ENCODE measurements around the gene SLC9C2.
"Not testable (repeated sequence)": the region's sequence is repeated elsewhere in the genome, so short reads cannot be mapped to it uniquely, and the experiment has no call there.

The SLC9C2 gene

GRCh38 chr1:173581383-173582079 is 21.3 kb downstream of the SLC9C2 start:
- no peak for DNase-seq

GRCh38 chr1:173580658-173581057 is 22.2 kb downstream of the SLC9C2 start:
- no peak for DNase-seq

GRCh38 chr1:173580071-173580470 is 22.8 kb downstream of the SLC9C2 start:
- DNase-seq: no peak

GRCh38 chr1:173573596-173573995 is 29.3 kb downstream of the SLC9C2 start:
- no peak for DNase-seq

- DNase-seq: no peak
Observed at GRCh38 chr1:173572201-173572873, 30.5 kb downstream of the SLC9C2 start.

GRCh38 chr1:173570370-173571007 is 32.4 kb downstream of the SLC9C2 start:
- DNase-seq: no peak

GRCh38 chr1:173568483-173568882 is 34.4 kb downstream of the SLC9C2 start:
- no peak for DNase-seq

GRCh38 chr1:173563846-173564245 is 39.0 kb downstream of the SLC9C2 start:
- DNase-seq: not testable (repeated sequence)

GRCh38 chr1:173562813-173563212 is 40.1 kb downstream of the SLC9C2 start:
- DNase-seq: no peak

GRCh38 chr1:173561263-173561662 is 41.6 kb downstream of the SLC9C2 start:
- no peak for DNase-seq

GRCh38 chr1:173560285-173560880 is 42.5 kb downstream of the SLC9C2 start:
- no peak for DNase-seq

GRCh38 chr1:173555651-173556305 is 47.1 kb downstream of the SLC9C2 start:
- no peak for DNase-seq

GRCh38 chr1:173554541-173555250 is 48.2 kb downstream of the SLC9C2 start:
- DNase-seq: peak; percentile 4

GRCh38 chr1:173554089-173554488 is 48.8 kb downstream of the SLC9C2 start:
- no peak for DNase-seq

GRCh38 chr1:173553312-173553711 is 49.6 kb downstream of the SLC9C2 start:
- no peak for DNase-seq

- DNase-seq: no peak
Observed at GRCh38 chr1:173551699-173552098, 51.2 kb downstream of the SLC9C2 start.

GRCh38 chr1:173549813-173550212 is 53.1 kb downstream of the SLC9C2 start:
- no peak for DNase-seq

- DNase-seq: no peak
Observed at GRCh38 chr1:173545688-173546087, 57.2 kb downstream of the SLC9C2 start.

GRCh38 chr1:173536223-173536622 is 66.6 kb downstream of the SLC9C2 start:
- no peak for DNase-seq

- peak; percentile 14 for DNase-seq
Observed at GRCh38 chr1:173532237-173532636, 70.6 kb downstream of the SLC9C2 start.

- DNase-seq: no peak
Observed at GRCh38 chr1:173530795-173531693, 71.8 kb downstream of the SLC9C2 start.
